Measurements from ENCODE around the gene CELF5.

CELF5 gene

DNA sequence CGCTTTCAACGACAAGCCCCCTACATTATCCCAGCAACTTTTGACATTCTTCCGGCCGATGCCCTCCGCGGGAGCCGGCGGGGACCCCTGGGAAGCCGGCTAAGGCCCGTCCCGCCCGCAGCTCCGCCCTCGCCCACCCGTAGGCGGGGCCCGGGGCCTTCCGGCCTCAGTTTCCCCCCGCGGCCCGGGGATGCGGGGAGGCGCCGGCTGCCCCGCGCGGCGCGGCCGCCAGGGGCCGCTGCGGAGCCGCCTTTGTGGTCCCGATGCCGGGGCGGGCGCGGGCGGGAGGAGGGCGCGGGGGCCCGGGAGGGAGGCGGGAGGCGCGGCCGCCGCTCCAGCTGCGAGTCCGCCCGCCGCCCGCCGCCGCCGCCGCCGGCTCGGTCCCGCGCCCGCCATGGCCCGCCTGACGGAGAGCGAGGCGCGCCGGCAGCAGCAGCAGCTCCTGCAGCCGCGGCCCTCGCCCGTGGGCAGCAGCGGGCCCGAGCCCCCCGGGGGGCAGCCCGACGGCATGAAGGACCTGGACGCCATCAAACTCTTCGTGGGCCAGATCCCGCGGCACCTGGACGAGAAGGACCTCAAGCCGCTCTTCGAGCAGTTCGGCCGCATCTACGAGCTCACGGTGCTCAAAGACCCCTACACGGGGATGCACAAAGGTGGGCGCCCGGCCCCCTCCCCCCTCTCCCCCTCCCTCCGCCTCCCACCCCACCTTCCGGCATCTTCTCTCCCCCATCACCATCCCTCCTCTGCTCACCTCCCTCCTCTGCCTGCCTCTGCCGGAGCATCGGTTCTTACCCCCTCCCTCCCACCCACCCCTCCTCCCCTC, at the start of gene CELF5:
TSS of gene CELF5 (plus strand) at position 316 of the 823 bp plus-strand sequence. CDS start at position 395, 79 bp downstream.
- peak; percentile 51 to 54 for DNase-seq

DNA sequence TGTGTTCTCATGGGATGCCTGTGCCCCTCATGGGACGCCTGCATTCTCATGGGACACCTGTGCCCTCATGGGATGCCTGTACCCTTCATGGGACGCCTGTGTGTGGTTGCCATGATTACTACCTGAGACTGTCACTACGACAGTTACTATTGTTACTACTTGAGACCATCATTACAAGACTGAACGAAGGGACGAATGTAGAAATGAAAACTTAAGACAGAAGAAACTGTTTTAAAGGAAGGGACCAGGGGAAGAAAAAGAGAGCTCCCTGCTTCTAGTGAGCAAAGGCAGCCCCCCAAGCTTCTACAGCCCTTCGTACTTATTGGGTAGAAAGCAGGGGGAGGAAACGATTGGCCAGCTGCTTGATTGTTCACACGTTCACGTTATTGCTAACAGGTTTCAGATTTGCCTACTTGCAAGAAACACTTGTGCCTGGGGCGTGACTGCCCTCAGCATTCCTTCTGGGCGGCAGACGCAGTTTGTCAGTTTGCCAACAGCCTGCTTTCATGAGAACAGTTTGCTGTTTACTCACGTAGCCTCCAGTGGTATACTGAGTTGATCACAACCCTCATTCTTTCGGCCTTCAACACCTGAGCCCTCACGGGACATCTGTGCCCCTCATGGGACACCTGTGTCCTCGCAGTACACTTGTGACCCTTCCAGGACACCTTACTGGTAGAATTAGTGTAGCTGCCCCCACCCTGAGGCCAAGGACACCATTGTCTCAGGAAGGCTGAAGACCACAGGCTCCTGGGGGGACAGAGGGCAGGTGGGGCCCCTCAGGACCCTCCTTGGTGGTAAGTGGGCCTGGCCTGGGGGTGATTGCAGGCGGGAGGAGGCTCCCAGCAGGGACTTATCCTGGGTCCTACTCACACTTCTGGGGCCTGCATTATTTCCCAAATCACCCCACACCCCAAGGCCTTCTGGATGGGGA, 48.4 kb upstream of the CELF5 start:
- no peak for DNase-seq

DNA sequence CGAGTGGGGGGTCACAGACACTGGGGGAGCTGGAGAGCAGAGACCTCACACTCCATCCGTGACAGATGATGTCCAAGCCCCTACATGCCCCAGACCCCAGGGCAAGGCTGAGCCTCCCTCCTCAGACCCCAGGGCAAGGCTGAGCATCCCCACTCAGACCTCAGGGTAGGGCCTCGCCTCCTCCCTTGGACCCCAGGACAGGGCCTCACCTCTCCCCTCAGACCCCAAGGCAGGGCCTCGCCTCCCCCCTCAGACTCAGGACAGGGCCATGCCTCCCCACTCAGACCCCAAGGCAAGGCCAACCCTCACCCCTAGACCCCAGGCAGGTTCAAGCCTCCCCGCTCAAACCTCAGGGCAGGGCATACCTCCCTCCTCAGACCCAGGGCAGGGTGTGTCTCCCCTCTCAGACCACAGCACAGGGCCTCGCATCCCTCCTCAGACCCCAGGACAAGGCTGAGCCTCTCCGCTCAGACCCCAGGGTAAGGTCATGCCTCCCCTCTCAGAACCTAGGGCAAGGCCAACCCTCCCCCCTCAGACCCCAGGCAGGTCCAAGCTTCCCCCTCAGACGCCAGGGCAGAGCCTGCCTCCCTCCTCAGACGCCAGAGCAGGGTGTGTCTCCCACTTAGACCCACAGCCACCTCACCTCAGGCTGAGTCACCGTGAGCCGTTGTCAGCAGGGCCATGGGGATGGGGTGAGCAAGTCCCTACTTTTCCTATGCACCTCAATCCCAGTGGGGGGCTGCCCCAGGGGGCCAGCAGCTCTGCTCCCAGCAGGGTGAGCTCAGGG, 47.6 kb upstream of the CELF5 start:
- DNase-seq, result peak; percentile 72 to 77

DNA sequence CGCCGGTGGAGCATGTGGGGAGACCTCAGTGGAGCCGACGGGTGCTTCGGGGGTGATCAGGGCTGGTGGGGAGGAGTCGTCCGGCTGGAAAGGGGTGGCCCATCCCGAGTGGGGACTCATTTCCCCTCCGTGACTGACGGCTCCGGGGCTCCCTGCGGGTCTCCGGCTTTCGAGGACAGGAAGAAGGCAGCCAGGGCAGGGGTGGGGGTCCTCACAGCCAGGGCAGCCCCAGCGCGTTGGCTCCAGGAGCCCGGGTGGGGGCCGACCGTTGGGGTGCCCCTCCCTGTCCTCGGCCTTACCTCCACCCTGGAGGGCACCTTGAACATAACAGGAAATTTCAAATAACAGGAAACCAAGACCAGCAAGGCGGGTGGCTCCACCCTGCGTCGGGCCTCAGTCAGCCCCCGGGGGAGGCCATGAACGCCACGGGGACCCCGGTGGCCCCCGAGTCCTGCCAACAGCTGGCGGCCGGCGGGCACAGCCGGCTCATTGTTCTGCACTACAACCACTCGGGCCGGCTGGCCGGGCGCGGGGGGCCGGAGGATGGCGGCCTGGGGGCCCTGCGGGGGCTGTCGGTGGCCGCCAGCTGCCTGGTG, 46.0 kb upstream of the CELF5 start, which contains the start of gene S1PR4:
TSS of gene S1PR4 (plus strand) at position 393 of the 596 bp plus-strand sequence. CDS start at position 417, 24 bp downstream.
- DNase-seq, result peak; percentile 34 to 48

DNA sequence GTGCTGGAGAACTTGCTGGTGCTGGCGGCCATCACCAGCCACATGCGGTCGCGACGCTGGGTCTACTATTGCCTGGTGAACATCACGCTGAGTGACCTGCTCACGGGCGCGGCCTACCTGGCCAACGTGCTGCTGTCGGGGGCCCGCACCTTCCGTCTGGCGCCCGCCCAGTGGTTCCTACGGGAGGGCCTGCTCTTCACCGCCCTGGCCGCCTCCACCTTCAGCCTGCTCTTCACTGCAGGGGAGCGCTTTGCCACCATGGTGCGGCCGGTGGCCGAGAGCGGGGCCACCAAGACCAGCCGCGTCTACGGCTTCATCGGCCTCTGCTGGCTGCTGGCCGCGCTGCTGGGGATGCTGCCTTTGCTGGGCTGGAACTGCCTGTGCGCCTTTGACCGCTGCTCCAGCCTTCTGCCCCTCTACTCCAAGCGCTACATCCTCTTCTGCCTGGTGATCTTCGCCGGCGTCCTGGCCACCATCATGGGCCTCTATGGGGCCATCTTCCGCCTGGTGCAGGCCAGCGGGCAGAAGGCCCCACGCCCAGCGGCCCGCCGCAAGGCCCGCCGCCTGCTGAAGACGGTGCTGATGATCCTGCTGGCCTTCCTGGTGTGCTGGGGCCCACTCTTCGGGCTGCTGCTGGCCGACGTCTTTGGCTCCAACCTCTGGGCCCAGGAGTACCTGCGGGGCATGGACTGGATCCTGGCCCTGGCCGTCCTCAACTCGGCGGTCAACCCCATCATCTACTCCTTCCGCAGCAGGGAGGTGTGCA, 45.3 kb upstream of the CELF5 start:
- no peak for DNase-seq

DNA sequence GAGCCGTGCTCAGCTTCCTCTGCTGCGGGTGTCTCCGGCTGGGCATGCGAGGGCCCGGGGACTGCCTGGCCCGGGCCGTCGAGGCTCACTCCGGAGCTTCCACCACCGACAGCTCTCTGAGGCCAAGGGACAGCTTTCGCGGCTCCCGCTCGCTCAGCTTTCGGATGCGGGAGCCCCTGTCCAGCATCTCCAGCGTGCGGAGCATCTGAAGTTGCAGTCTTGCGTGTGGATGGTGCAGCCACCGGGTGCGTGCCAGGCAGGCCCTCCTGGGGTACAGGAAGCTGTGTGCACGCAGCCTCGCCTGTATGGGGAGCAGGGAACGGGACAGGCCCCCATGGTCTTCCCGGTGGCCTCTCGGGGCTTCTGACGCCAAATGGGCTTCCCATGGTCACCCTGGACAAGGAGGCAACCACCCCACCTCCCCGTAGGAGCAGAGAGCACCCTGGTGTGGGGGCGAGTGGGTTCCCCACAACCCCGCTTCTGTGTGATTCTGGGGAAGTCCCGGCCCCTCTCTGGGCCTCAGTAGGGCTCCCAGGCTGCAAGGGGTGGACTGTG, 44.6 kb upstream of the CELF5 start:
- DNase-seq, result peak in 1 of 2 experiments; percentile 16

DNA sequence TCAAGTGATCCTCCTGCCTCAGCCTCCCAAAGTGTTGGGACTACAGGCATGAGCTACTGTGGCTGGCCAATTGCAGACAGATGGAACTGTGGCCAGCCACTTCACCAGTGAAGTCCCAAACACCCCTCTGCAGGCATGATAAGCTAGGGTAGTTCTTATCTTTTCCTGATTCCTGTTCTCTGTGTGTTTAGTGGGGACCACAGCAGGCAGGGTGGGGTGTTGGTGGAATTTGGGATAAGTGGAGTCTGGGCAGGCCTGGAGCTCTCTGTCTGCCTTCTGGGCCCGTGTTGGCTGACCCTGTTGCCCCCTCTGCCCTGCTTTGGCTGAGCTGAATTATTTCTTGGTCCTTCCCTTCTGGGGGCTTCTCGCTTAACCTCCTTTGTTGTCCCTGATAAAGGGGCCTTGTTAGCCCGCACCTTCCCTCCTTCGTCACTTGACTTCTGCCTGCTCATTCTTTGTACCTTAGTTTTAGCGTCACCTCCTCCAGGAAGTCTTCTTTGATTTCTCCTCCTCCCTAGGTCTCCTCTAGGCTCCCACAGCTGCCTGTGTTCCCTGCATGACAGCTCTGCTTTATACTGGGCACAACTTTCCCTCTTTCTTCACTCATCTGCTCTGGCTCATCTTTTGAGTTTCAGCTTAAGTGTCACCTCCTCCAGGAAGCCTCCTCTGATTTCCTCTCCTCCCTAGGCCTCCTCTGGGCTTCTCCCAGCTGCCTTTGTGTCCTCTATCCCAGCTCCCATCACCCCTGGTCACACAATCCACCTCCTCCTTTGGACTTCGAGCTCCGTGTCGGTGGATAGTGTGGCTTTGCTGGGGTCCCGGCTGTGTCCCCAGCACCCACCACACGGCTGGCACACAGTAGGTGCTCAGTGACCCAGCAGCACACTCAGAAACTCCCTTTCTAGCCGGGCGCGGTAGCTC, 40.5 kb upstream of the CELF5 start:
- no peak for DNase-seq

DNA sequence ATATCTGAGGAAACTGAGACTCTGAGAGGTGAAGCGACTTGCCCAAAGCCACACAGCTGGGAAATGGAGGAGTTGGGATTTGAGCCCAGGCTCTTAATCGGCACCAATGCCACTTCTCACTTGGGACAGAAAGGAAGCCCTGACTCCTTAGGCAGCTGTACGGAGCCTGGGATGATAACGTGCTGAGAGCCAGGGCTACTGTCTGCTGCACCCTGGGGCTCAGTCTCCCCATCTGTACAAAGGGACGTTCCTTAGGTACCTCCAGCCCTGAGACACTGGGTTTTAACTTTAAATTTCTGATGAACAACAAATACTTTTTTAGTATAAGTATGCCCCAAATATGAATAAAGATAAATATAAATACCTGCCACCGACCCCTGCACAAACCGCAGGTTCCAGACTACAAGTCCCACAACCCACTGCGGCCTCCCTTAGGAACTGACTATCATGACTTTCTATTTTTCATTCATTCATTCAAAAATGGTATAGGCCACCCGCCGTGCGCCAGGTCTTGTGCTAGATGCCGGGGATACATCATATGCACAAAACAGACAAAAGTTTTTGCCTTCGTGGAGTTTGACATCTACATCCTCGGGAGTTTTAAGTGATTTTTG, 39.5 kb upstream of the CELF5 start:
- DNase-seq, result peak; percentile 55 to 66

DNA sequence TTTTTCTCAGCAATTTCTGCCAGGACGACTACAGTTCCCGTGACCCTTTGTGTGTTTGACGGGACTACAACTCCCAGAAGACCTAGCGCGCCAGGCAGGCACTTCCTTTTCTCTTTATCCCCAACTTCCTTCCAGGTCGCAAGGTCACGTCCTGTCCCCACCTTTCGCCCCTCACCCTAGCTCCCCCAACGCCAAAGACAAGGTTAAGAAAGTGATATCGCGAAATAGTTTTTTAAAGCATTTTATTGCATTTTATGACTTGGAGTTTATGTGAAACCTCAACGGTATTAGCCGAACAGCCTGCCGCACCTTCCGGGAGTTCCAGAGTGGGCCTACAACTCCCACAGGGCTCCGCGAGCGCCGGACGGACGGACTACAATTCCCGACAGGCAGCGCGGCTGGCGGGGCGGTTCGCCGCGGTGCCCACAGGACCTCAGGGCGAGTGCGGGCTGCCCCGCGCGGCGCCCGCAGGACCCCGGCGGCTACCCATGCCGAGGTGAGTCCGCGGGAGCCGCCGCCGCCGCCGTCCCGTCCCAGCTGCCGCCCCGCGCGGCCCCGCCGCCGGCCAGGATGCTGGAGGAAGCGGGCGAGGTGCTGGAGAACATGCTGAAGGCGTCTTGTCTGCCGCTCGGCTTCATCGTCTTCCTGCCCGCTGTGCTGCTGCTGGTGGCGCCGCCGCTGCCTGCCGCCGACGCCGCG, 38.9 kb upstream of the CELF5 start, which contains the start of gene NCLN:
TSS of gene NCLN (plus strand) at position 470 of the 699 bp plus-strand sequence. CDS start at position 571, 101 bp downstream.
- peak; percentile 92 for DNase-seq

DNA sequence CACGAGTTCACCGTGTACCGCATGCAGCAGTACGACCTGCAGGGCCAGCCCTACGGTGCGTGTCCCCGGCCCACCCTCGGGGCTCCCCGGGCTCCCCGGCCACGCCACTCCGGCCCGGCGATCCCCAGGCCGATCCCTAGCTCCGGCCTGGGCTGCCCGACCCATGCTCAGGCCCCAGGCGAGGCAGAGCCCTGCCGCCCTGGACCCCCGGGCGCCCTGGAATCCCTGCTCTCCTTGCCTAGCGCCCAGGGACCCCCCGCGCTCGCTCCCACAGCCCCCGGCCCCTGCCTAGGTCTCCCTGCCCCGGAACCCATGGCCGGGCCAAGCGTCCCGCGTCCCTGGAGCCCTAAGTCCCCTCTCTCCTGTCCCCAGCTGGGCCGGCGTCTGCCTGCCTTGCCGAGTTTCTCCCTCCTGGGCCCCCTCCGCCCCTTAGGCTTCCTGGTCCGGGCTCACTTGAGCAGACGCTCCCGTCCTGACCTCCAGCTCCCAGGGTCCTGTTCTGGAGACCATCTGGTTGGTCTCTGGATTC, 38.2 kb upstream of the CELF5 start:
- DNase-seq, result no peak

DNA sequence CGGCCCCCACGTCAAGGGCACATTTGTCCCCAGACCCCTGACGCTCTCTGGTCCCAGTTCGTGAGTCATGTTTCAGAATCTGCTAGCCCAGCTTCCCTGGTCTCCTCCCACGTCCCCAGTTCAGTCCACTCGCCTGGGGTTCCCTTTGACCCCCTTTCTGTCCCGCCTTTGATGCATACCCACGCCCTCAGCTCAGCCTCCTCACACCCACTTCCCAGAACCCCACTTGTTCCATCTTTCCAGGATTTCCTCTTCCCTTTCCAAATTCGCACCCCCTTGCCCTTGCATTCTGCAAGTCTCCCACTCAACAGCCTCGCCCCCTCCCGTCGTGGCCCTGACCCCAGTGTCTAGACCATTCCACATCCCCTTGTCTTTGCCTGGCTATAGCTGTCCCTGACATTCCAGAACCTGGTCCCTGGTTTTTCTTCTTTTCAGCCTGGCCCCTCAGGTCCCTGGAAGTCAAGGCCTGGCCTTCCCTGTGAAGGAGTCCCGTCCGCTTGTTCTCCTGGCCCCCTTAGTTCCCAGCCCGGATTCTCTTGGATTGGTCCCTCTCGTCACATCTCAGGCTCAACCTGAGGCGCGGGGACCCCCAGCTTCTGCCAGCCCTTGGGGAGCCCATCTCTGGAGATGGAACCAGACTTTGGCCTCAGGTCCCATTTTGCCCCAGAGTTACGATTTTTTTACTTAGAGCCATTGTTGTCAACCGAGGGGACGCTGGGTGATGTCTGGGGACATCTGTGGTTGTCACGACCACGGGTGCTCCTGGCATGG, 37.4 kb upstream of the CELF5 start:
- DNase-seq, result no peak

DNA sequence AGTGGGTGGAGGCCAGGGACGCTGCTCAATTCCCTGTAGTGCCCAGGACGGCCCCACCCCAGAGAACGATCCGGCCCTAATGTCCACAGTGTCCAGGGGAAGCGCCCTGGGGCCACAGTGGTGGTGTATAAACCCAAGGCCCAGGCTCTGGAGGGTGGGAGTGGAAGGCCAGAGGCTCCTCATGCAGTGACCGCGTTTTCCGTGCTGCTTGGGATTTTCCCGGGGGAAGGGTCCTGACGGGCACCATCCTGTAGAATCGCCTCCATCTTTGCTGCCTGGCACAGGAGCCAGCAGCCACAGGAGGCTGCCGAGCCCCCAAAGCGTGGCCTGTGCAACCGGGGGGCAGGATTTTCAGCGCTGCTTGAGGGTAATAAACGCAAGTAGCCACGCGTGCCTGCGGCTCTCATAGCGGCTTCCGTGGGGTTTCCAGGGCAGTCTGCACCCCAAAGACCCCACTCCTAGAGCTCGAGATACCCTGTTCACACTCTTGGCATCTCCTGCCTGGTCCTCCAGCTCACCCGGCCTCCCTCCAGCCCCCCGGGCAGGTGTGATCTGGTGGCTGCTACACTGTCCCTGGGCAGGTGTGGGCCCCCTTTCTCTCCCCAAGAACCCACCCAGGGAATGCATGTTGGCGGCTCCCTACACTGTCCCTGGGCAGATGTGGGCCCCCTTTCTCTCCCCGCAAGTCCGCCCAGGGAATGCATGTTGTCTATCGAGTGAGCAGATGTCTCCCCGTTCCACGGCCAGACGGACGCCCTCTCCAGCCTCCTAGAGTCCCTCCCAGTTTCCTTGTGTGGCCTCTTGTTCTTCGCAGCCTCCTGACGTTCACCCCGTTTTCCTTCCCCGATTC, 36.6 kb upstream of the CELF5 start:
- no peak for DNase-seq

DNA sequence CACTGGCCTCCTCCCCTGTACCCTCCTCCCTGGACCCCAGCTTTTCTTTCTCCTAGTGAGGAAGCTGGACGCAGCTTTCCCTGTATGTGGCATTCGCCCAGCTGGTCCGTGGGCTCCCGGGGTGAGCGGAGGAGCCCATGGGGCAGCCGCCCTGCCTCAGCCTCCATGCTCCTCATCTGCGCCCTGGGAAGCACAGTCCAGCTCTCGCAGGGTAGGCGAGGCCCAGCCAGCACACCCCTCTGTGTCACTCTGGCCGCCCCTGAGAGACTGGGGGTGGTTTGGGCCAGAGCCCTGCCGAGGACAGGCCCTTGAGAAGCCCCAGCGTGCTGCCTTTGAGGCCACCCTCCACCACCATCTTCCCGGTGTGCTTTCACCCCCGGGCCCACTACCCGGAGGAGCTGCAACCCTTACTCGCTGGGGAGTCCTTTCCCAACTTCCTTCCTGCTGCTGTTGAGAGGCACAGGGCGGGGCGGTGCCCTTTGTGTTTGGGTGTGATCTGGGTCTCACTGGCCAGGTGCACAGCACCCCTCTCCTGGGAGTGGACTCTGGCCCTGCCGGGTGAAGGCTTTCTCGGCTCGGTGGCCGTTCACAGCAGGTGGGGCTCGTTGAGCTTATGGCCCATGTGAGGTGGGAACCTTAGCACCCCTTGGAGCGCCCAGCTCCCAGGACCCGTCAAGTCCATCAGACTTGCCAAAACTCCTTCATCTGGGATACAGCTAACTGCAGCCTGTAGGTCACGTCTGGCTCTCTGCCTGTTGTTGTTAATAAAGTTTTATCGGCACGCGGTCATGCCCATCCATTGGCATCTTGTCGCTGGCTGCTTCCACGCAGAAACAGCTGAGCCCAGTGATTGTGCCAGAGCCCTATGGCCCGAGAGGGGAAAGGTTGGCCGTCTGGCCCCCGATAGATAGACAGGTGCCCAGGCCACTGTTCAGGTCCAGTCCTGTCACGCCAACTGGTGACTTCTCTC, 35.5 kb upstream of the CELF5 start:
- DNase-seq, result no peak

DNA sequence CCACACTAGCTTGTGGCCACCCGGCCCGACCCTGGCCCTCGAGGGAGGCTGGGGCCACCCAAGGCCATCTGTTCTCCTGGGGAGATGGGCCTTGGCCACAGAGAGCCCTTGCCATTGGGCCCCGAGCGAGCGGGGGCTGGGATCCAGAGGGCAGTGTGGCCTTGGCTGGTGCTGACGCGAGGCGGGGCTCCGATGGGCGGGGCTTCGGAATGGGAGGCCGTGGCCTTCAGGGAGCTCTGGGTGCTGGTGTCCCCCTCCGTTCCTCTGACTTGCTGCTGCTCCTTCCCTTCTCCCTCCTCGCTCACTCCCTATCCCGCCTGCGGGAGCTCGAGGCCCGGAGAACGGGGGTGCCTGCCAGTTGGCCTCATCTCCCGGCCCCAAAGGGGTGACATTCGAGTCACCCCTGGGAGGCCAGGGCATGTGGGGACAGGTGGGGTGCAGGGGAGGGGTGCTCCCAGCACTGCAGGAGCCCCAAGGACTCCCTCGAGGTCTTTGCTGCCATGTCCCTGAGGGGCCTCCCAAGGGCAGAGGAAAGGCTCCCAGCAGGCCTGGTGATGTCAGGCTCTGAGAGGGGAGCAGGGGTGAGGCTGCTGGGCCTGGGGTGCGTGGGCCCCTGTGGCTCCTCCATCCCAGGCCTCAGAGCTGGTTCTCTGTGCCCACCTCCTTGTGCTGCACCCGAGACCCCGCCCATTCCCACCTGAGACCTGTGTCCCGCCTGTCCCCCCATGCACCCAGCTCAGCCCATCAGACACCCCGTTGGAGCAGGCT, 34.6 kb upstream of the CELF5 start:
- DNase-seq, result no peak

DNA sequence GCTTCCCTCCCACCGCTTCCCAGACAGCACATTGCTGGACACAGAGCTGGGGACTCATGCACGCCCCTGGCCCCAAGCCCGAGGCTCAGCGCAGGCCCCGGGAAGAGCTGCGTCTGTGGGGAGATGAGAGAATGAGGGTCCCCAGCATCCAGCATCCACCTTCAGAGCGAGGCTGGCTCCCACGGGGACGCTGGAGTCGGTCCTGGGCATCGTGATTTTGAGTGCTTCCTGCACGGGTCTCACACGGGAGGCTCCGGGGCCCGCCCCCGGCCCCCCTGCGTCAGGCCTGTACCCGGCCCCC, 34.0 kb upstream of the CELF5 start:
- DNase-seq, result no peak
